HepG2 (cell line): ENCODE results near the gene TNFSF11. TPM values are rescaled to one million over a fixed set of nuclear protein-coding genes. Genes with fewer than 3 reads are reported as not detected.

Source experiments
- ATAC-seq: fragments of 200-7000 bp; cut with Tn5 transposase; 3 replicates; pipeline ENCODE4 v1.9.1; 2020; ENCODE audit warnings: mild to moderate bottlenecking, moderate library complexity
- BruUV-seq: library from RNA; stranded (reverse); fragments of 400-500 nt; replicated peaks from 2 replicates; lab custom pipeline; 2021; lab: Mats Ljungman, UMichigan
- CTCF ChIA-PET: fragments of 300-600 bp; formaldehyde crosslinking; extraction: SDS; loops from one replicate; lab custom pipeline; 2021; ENCODE audit warnings: low total read pairs, inconsistent platforms, low intra/inter-chr PET ratio; lab: Yijun Ruan, JAX
- POLR2A ChIA-PET: fragments of 350-600 bp; sonication (Branson Sonifier 250); formaldehyde crosslinking; loops from one replicate; lab custom pipeline; 2020; ENCODE audit warnings: antibody characterized with exemption, inconsistent platforms; lab: Yijun Ruan, JAX
- DNase-seq: peaks from one replicate; pipeline ENCODE4 v3.0.0-alpha.2; 2015; ENCODE audit warnings: low spot score
- FAIRE-seq: peaks from 3 replicates; lab custom pipeline; 2011; peaks lifted over from hg19 to GRCh38; lab: Jason Lieb, UNC
- H2AFZ ChIP-seq: one replicate; pipeline ENCODE4 v1.6.1; 2011; ENCODE audit warnings: low read length, inconsistent platforms
- H3K27ac ChIP-seq: fragments of 300-600 bp; 3 replicates; pipeline ENCODE4 v1.8.0; 2011; ENCODE audit warnings: mixed run types, mild to moderate bottlenecking, mixed read lengths, low read length, inconsistent platforms; ENCODE audit not compliant: insufficient read depth; ENCODE audit errors: extremely low read length
- H3K27me3 ChIP-seq, 2 experiments: fragments of 200-600 bp in 1 of 2; 2 replicates in 1 of 2; 3 replicates in 1 of 2; pipeline versions ENCODE4 v1.6.0 to v1.8.0; 2011; ENCODE audit warnings: low read length in 2 of 2, mild to moderate bottlenecking in 2 of 2, moderate library complexity in 2 of 2, inconsistent platforms in 1 of 2; ENCODE audit not compliant: insufficient read depth in 2 of 2, control insufficient read depth in 1 of 2
- H3K36me3 ChIP-seq, 2 experiments: fragments of 200-600 bp in 1 of 2; replicated peaks in 1 of 2; 2 replicates in 1 of 2; 3 replicates in 1 of 2; pipeline versions ENCODE4 v1.5.1 to v1.8.0; 2011; ENCODE audit warnings: low read length in 2 of 2, inconsistent platforms in 1 of 2; ENCODE audit not compliant: insufficient read depth in 2 of 2, control insufficient read depth in 1 of 2
- H3K4me1 ChIP-seq: 2 replicates; pipeline ENCODE4 v1.5.1; 2012; ENCODE audit warnings: low read length, inconsistent platforms; ENCODE audit not compliant: insufficient read depth
- H3K4me2 ChIP-seq: 2 replicates; pipeline ENCODE4 v1.6.0; 2011; ENCODE audit warnings: low read depth, low read length, inconsistent platforms
- H3K4me3 ChIP-seq, 3 experiments: fragments of 200-600 bp in 1 of 3; sonication (generic), shearing (Covaris generic) in 1 of 3; replicated peaks in 1 of 3; 2 replicates each; pipeline ENCODE4 v1.5.1; 2011 to 2016; ENCODE audit warnings: low read length in 3 of 3, inconsistent platforms in 2 of 3, low read depth in 2 of 3, mild to moderate bottlenecking in 2 of 3, control low read depth in 1 of 3, mixed read lengths in 1 of 3; ENCODE audit not compliant: insufficient read depth in 1 of 3
- H3K79me2 ChIP-seq: one replicate; pipeline ENCODE4 v1.6.1; 2011; ENCODE audit warnings: low read length, inconsistent platforms; ENCODE audit not compliant: insufficient read depth
- H3K9ac ChIP-seq: 2 replicates; pipeline ENCODE4 v1.6.0; 2011; ENCODE audit warnings: mild to moderate bottlenecking, low read depth, low read length, inconsistent platforms; ENCODE audit not compliant: insufficient read depth
- H3K9me3 ChIP-seq: 2 replicates; pipeline ENCODE4 v1.5.1; 2012; ENCODE audit warnings: mild to moderate bottlenecking, low read length
- H4K20me1 ChIP-seq: 2 replicates; pipeline ENCODE4 v1.6.0; 2011; ENCODE audit warnings: inconsistent platforms, mild to moderate bottlenecking, low read length, moderate library complexity; ENCODE audit not compliant: insufficient read depth
- BORCS8-MEF2B ChIP-seq: sonication (generic); formaldehyde crosslinking; IDR thresholded peaks from 2 replicates; pipeline ENCODE4 v1.8.0; 2022; ENCODE audit warnings: mild to moderate bottlenecking, missing genetic modification reagents
- KLF6 ChIP-seq: IDR thresholded peaks from 2 replicates; pipeline ENCODE4 v1.8.0; 2016; ENCODE audit warnings: missing biosample characterization, missing genetic modification reagents
- NFE2L2 ChIP-seq: fragments of 150-350 bp; IDR thresholded peaks from 2 replicates; pipeline ENCODE4 v1.6.1; 2014; ENCODE audit warnings: low read length
- NONO ChIP-seq, 2 experiments: fragments of 450-650 bp in 1 of 2; sonication (generic) in 1 of 2; formaldehyde crosslinking in 1 of 2; IDR thresholded peaks in 1 of 2; conservative IDR thresholded peaks in 1 of 2; 2 replicates each; pipeline versions ENCODE4 v1.6.1 to v1.8.0; 2017 to 2022; ENCODE audit warnings: mild to moderate bottlenecking in 1 of 2, missing genetic modification reagents in 1 of 2, moderate library complexity in 1 of 2
- NPAS2 ChIP-seq: sonication (generic); formaldehyde crosslinking; IDR thresholded peaks from 2 replicates; pipeline ENCODE4 v1.8.0; 2022; ENCODE audit warnings: mild to moderate bottlenecking, missing genetic modification reagents, borderline replicate concordance
- SRY ChIP-seq: sonication (generic); formaldehyde crosslinking; IDR thresholded peaks from 2 replicates; pipeline ENCODE4 v1.8.0; 2022; ENCODE audit warnings: mild to moderate bottlenecking, missing genetic modification reagents
- ZNF10 ChIP-seq: sonication (generic); formaldehyde crosslinking; IDR thresholded peaks from 2 replicates; pipeline ENCODE4 v1.4.0; 2020; ENCODE audit warnings: mild to moderate bottlenecking, low read depth, missing genetic modification reagents, borderline replicate concordance
- ZNF335 ChIP-seq: sonication (generic); formaldehyde crosslinking; IDR thresholded peaks from 2 replicates; pipeline ENCODE4 v1.4.0; 2020; ENCODE audit warnings: missing genetic modification reagents
- WGBS: methylation state at CpG from one replicate; pipeline ENCODE4 v1.1.6; 2017; ENCODE audit warnings: low lambda C conversion rate; 5-methylcytosine and 5-hydroxymethylcytosine counted together
- in situ Hi-C: cut with HindIII; loops from 2 replicates; pipeline ENCODE4 v1.10.0; 2017; ENCODE audit warnings: low pct_unique_long_range_greater_than_20kb; ENCODE audit not compliant: extremely low pct_ligation_motif_present
- intact Hi-C: fragments of 100-400 bp; cut with micrococcal nuclease; formaldehyde crosslinking; loops from one replicate; pipeline ENCODE4 v1.10.0; 2022; ENCODE audit not compliant: unreplicated experiment
- polyA plus RNA-seq, 8 experiments: library from polyadenylated mRNA; depleted of rRNA in 3 of 8; stranded (reverse) in 7 of 8; unstranded in 1 of 8; fragments of >200 nt; fragmentation: Illumina TruSeq in 4 of 8; extraction: Trizol in 4 of 8; gene quantifications; 2 replicates each; pipeline versions ENCODE4 v1.2.1 to v1.2.3, GENCODE V29; 2011 to 2016; ENCODE audit warnings: low read depth in 4 of 8, missing spikeins in 1 of 8, mixed read lengths in 1 of 8; ENCODE audit not compliant: insufficient read depth in 1 of 8
- total RNA-seq, 5 experiments: library from RNA; depleted of rRNA; stranded (reverse); fragments of >200 nt; fragmentation: Illumina TruSeq; extraction: Trizol; gene quantifications; 2 replicates each; pipeline ENCODE4 v1.2.3, GENCODE V29; 2016; ENCODE audit warnings: low read depth in 1 of 5
- TF ChIP-seq, protein P1 (sequence below): sonication (generic); formaldehyde crosslinking; IDR thresholded peaks from 2 replicates; pipeline ENCODE4 v1.5.0; 2020; ENCODE audit warnings: mild to moderate bottlenecking, missing genetic modification reagents

The TNFSF11 gene
- total and polyA plus RNA-seq, 2 of the 13 experiments (the other 11 are each of a cell fraction or from before 2014, with no cell fraction given): 0.03 TPM; not detected in 1

DNA sequence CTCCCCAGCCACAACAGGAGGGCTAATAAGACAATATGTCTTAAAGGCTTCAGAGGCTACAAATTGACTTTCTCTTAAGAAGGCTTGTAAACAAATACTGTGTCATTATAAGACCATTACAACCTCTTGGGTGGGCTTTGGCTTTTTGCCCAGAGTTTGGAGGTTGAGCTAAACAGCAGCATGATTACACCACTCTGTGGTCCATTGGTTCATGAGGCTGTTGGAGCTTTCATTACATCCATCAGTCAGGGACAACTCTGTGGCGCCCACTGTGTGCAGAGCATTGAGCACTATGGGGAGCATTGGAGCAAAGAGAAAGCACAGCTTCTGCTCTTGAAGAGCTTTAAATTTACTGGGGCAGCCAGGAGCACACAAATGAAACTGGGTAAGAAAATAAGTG, 75.9 kb downstream of the TNFSF11 start (continued):
- TF ChIP-seq, protein P1, sequence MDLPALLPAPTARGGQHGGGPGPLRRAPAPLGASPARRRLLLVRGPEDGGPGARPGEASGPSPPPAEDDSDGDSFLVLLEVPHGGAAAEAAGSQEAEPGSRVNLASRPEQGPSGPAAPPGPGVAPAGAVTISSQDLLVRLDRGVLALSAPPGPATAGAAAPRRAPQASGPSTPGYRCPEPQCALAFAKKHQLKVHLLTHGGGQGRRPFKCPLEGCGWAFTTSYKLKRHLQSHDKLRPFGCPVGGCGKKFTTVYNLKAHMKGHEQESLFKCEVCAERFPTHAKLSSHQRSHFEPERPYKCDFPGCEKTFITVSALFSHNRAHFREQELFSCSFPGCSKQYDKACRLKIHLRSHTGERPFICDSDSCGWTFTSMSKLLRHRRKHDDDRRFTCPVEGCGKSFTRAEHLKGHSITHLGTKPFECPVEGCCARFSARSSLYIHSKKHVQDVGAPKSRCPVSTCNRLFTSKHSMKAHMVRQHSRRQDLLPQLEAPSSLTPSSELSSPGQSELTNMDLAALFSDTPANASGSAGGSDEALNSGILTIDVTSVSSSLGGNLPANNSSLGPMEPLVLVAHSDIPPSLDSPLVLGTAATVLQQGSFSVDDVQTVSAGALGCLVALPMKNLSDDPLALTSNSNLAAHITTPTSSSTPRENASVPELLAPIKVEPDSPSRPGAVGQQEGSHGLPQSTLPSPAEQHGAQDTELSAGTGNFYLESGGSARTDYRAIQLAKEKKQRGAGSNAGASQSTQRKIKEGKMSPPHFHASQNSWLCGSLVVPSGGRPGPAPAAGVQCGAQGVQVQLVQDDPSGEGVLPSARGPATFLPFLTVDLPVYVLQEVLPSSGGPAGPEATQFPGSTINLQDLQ (CRISPR knock-in tag): no peak
- TF ChIP-seq NONO (IDR thresholded peaks at IDR 0.05) (no peak), NONO (CRISPR knock-in tag; conservative IDR thresholded peaks at IDR 0.05) (no peak), NPAS2 (no peak)

DNA sequence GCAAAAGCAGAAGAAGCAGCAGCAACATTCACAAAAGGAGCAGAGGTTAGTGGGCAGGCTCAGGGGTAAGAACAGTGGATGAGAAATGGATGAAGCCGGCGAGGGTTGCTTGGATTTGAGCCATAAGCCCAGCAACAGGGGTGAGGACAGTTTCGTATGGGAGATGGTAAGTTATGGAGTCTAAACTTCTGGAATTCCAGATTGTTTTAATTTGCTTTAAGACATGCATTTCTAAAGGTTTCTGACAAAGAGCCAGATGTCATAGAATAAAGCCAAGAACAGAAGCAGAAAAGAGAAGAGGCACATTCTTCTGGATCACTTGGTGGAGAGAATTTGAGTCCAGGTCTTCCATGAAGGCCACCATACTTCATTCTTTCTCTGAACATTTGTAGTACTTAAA, 76.6 kb downstream of the TNFSF11 start:
- POLR2A ChIA-PET: no interaction called here
- Histone ChIP-seq H3K9ac (no peak overlapping the region), H3K36me3 (no peaks in the 10 kb centered on the region), H2AFZ (no peak overlapping the region), H4K20me1 (no peaks in the 10 kb centered on the region), H3K9me3 (peaks cover 7% of the 10 kb centered on the region; the same call in 1 of the 2 replicates), H3K4me2 (no peak overlapping the region), H3K79me2 (no peaks in the 10 kb centered on the region), H3K4me1 (no peaks in the 10 kb centered on the region), H3K27me3 (no peaks in the 10 kb centered on the region), H3K4me3 (no peak overlapping the region), H3K27ac (no peak overlapping the region)
- 28% methylated on average over 3 of the region's 3 CpGs for WGBS
- BruUV-seq: no TSS peak
- FAIRE-seq (no peak), DNase-seq (no peak), ATAC-seq (no peak)
- in situ Hi-C loops: no loop called here
- TF ChIP-seq SRY (no peak), NFE2L2 (no peak), KLF6 (no peak), ZNF335 (CRISPR knock-in tag) (no peak), ZNF10 (CRISPR knock-in tag) (no peak), BORCS8-MEF2B (no peak)
- CTCF ChIA-PET: no interaction called here
- intact Hi-C loops: no loop called here
